SK-N-SH (cell line): Measurements from ENCODE around the gene TBKBP1.

Experiments used
- EZH2phosphoT487 ChIP-seq: fragments of 200-600 bp; sonication (generic); IDR thresholded peaks from 2 replicates; pipeline ENCODE4 v1.6.1; 2017; ENCODE audit warnings: low read depth, mixed run types, mild to moderate bottlenecking, antibody characterized with exemption, moderate library complexity, borderline replicate concordance
- IRF3 ChIP-seq: fragments of 150-350 bp; IDR thresholded peaks from 2 replicates; pipeline ENCODE4 v1.6.1; 2016; ENCODE audit warnings: mild to moderate bottlenecking, low read depth, low read length
- JUND ChIP-seq: IDR thresholded peaks from 2 replicates; pipeline ENCODE4 v1.4.0; 2012
- YY1 ChIP-seq: IDR thresholded peaks from 2 replicates; pipeline ENCODE4 v1.4.0; 2012; ENCODE audit warnings: low read depth, mild to moderate bottlenecking
- TF ChIP-seq, protein P1 (sequence below): fragments of 200-600 bp; sonication (generic); IDR thresholded peaks from 2 replicates; pipeline ENCODE4 v1.6.1; 2017; ENCODE audit warnings: antibody characterized with exemption, mild to moderate bottlenecking, moderate library complexity

GRCh38 chr17:47704116-47704515, 10.2 kb downstream of the TBKBP1 start:
- TF ChIP-seq, protein P1, sequence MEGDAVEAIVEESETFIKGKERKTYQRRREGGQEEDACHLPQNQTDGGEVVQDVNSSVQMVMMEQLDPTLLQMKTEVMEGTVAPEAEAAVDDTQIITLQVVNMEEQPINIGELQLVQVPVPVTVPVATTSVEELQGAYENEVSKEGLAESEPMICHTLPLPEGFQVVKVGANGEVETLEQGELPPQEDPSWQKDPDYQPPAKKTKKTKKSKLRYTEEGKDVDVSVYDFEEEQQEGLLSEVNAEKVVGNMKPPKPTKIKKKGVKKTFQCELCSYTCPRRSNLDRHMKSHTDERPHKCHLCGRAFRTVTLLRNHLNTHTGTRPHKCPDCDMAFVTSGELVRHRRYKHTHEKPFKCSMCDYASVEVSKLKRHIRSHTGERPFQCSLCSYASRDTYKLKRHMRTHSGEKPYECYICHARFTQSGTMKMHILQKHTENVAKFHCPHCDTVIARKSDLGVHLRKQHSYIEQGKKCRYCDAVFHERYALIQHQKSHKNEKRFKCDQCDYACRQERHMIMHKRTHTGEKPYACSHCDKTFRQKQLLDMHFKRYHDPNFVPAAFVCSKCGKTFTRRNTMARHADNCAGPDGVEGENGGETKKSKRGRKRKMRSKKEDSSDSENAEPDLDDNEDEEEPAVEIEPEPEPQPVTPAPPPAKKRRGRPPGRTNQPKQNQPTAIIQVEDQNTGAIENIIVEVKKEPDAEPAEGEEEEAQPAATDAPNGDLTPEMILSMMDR = no peak
- no peak for TF ChIP-seq EZH2phosphoT487
- no peak for TF ChIP-seq IRF3
- no peak for TF ChIP-seq JUND
- no peak for TF ChIP-seq YY1
